ENCODE measurements around the gene ISY1.

ISY1 gene

GRCh38 chr3:129087138-129087702 lies 73.6 kb downstream of the ISY1 start:
- TF ChIP-seq CTCF (IDR thresholded peaks at IDR 0.05; ENCODE audit: borderline replicate concordance, control extremely low read depth, extremely low read depth, insufficient read depth, missing control alignments) = no peak
- DNase-seq (ENCODE audit: low spot score) = no peak
- in situ Hi-C loops (cut with MboI; ENCODE audit: low sequenced_read_pairs, unreplicated experiment) = no loop called here

GRCh38 chr3:129085818-129086217 lies 75.0 kb downstream of the ISY1 start:
- in situ Hi-C loops (cut with MboI; ENCODE audit: low sequenced_read_pairs, unreplicated experiment) = no loop called here
- TF ChIP-seq CTCF (IDR thresholded peaks at IDR 0.05; ENCODE audit: borderline replicate concordance, control extremely low read depth, extremely low read depth, insufficient read depth, missing control alignments) = no peak
- no peak for DNase-seq (ENCODE audit: low spot score)

- no peak for DNase-seq (ENCODE audit: low spot score)
- in situ Hi-C loops (cut with MboI; ENCODE audit: low sequenced_read_pairs, unreplicated experiment) = no loop called here
- no peak for TF ChIP-seq CTCF (IDR thresholded peaks at IDR 0.05; ENCODE audit: borderline replicate concordance, control extremely low read depth, extremely low read depth, insufficient read depth, missing control alignments)
Observed at GRCh38 chr3:129085165-129085715, 75.6 kb downstream of the ISY1 start.

- DNase-seq (ENCODE audit: low spot score) = no peak
- in situ Hi-C loops (cut with MboI; ENCODE audit: low sequenced_read_pairs, unreplicated experiment) = no loop called here
- no peak for TF ChIP-seq CTCF (IDR thresholded peaks at IDR 0.05; ENCODE audit: borderline replicate concordance, control extremely low read depth, extremely low read depth, insufficient read depth, missing control alignments)
Observed at GRCh38 chr3:129084501-129084900, 76.4 kb downstream of the ISY1 start.

- in situ Hi-C loops (cut with MboI; ENCODE audit: low sequenced_read_pairs, unreplicated experiment) = no loop called here
- TF ChIP-seq CTCF (IDR thresholded peaks at IDR 0.05; ENCODE audit: borderline replicate concordance, control extremely low read depth, extremely low read depth, insufficient read depth, missing control alignments) = no peak
Observed at GRCh38 chr3:129082026-129082425, 78.8 kb downstream of the ISY1 start.

GRCh38 chr3:129081503-129081902 lies 79.4 kb downstream of the ISY1 start:
- DNase-seq (ENCODE audit: low spot score) = no peak
- in situ Hi-C loops (cut with MboI; ENCODE audit: low sequenced_read_pairs, unreplicated experiment) = no loop called here
- TF ChIP-seq CTCF (IDR thresholded peaks at IDR 0.05; ENCODE audit: borderline replicate concordance, control extremely low read depth, extremely low read depth, insufficient read depth, missing control alignments) = no peak

More at GRCh38 chr3:129082026-129082425, 78.8 kb downstream of the ISY1 start:
- no peak for DNase-seq (ENCODE audit: low spot score)

Data from GM13976 (cell line).